Measurements from ENCODE around the gene RANBP3L.
"Not testable (repeated sequence)": the region's sequence is repeated elsewhere in the genome, so short reads cannot be mapped to it uniquely, and the experiment has no call there.

Gene RANBP3L

GRCh38 chr5:36285837-36286615, 15.7 kb downstream of the RANBP3L start:
- no peak for DNase-seq (ENCODE audit: low spot score)

- not testable (repeated sequence) for DNase-seq (ENCODE audit: low spot score)
Observed at GRCh38 chr5:36283775-36284174, 17.9 kb downstream of the RANBP3L start.

- DNase-seq (ENCODE audit: low spot score): no peak
Observed at GRCh38 chr5:36281626-36282025, 20.1 kb downstream of the RANBP3L start.

GRCh38 chr5:36279054-36279698, 22.5 kb downstream of the RANBP3L start:
- DNase-seq (ENCODE audit: low spot score): no peak

- no peak for DNase-seq (ENCODE audit: low spot score)
Observed at GRCh38 chr5:36277521-36278176, 24.1 kb downstream of the RANBP3L start.

- DNase-seq (ENCODE audit: low spot score): no peak
Observed at GRCh38 chr5:36276864-36277263, 24.8 kb downstream of the RANBP3L start.

- no peak for DNase-seq (ENCODE audit: low spot score)
Observed at GRCh38 chr5:36273809-36274526, 27.7 kb downstream of the RANBP3L start.

GRCh38 chr5:36272136-36272690, 29.5 kb downstream of the RANBP3L start:
- no peak for DNase-seq (ENCODE audit: low spot score)

GRCh38 chr5:36270876-36271575, 30.7 kb downstream of the RANBP3L start:
- DNase-seq (ENCODE audit: low spot score): no peak

- no peak for DNase-seq (ENCODE audit: low spot score)
Observed at GRCh38 chr5:36270175-36270574, 31.5 kb downstream of the RANBP3L start.

GRCh38 chr5:36269478-36269877, 32.2 kb downstream of the RANBP3L start:
- no peak for DNase-seq (ENCODE audit: low spot score)

- DNase-seq (ENCODE audit: low spot score): no peak
Observed at GRCh38 chr5:36267905-36268304, 33.8 kb downstream of the RANBP3L start.

GRCh38 chr5:36264202-36264760, 37.4 kb downstream of the RANBP3L start:
- DNase-seq (ENCODE audit: low spot score): no peak

GRCh38 chr5:36261186-36261585, 40.5 kb downstream of the RANBP3L start:
- no peak for DNase-seq (ENCODE audit: low spot score)

GRCh38 chr5:36253575-36253974, 48.1 kb downstream of the RANBP3L start:
- no peak for DNase-seq (ENCODE audit: low spot score)

- DNase-seq (ENCODE audit: low spot score): no peak
Observed at GRCh38 chr5:36252722-36253365, 48.9 kb downstream of the RANBP3L start.

GRCh38 chr5:36251218-36251617, 50.5 kb downstream of the RANBP3L start:
- no peak for DNase-seq (ENCODE audit: low spot score)

GRCh38 chr5:36250427-36250826, 51.3 kb downstream of the RANBP3L start:
- no peak for DNase-seq (ENCODE audit: low spot score)

- DNase-seq (ENCODE audit: low spot score): no peak
Observed at GRCh38 chr5:36246036-36246800, 55.5 kb downstream of the RANBP3L start.

GRCh38 chr5:36244076-36244475, 57.6 kb downstream of the RANBP3L start:
- no peak for DNase-seq (ENCODE audit: low spot score)
